Esophagus squamous epithelium (tissue), 5 donors: ENCODE data around the gene STRBP. TPM values are rescaled to one million over a fixed set of nuclear protein-coding genes. Genes with fewer than 3 reads are reported as not detected.
"Not testable (repeated sequence)": the region's sequence is repeated elsewhere in the genome, so short reads cannot be mapped to it uniquely, and the experiment has no call there.

Source experiments
- DNase-seq: peaks from one replicate; lab custom pipeline; 2025; lab: John Stamatoyannopoulos, UW
- H3K27ac ChIP-seq, 4 donors: fragments of 200-600 bp; sonication (generic); one replicate each; pipeline ENCODE4 v1.5.1; 2016 to 2019; ENCODE audit warnings: mild to moderate bottlenecking in 1 of 4
- H3K27me3 ChIP-seq, 4 donors: fragments of 200-600 bp; sonication (generic); 1 replicate in 3 of 4; 2 replicates in 1 of 4; pipeline versions ENCODE4 v1.5.1 to v1.6.0; 2017 to 2021; ENCODE audit warnings: antibody characterized with exemption in 1 of 4
- H3K36me3 ChIP-seq, 3 donors: fragments of 200-600 bp; sonication (generic); one replicate each; pipeline ENCODE4 v1.5.1; 2016 to 2019
- H3K4me1 ChIP-seq, 3 donors: fragments of 200-600 bp; sonication (generic); one replicate each; pipeline ENCODE4 v1.5.1; 2017 to 2019
- H3K4me3 ChIP-seq, 4 donors: fragments of 200-600 bp; sonication (generic); 1 replicate in 3 of 4; 2 replicates in 1 of 4; pipeline ENCODE4 v1.5.1; 2016 to 2019; ENCODE audit warnings: mild to moderate bottlenecking in 2 of 4, moderate library complexity in 1 of 4
- H3K9me3 ChIP-seq, 3 donors: fragments of 200-600 bp; sonication (generic); one replicate each; pipeline ENCODE4 v1.5.1; 2016 to 2019
- POLR2A ChIP-seq, 4 donors: fragments of 450-650 bp; IDR thresholded peaks; one replicate each; pipeline ENCODE4 v1.6.1; 2017; ENCODE audit warnings: antibody characterized with exemption in 4 of 4, mild to moderate bottlenecking in 4 of 4, moderate library complexity in 3 of 4
- WGBS, 2 donors: methylation state at CpG; one replicate each; pipeline ENCODE4 v1.1.5; 2018; 5-methylcytosine and 5-hydroxymethylcytosine counted together
- intact Hi-C: fragments of 100-400 bp; cut with DNase I; formaldehyde crosslinking; loops from one replicate; pipeline ENCODE4 v1.15.0; 2022
- total RNA-seq, 4 donors: library from RNA; depleted of rRNA; stranded (reverse); fragments of >200 nt; gene quantifications; one replicate each; pipeline ENCODE4 v1.1.0, GENCODE V29; 2016
- TF ChIP-seq, protein P1 (sequence below), 6 experiments: fragments of 450-650 bp in 4 of 6; fragments of 200-600 bp in 2 of 6; sonication (generic) in 2 of 6; IDR thresholded peaks; one replicate each; pipeline ENCODE4 v1.5.1; 2016 to 2019; ENCODE audit warnings: antibody characterized with exemption in 6 of 6, mild to moderate bottlenecking in 4 of 6, moderate library complexity in 4 of 6
- donor health status: DM: yes; HTN: yes; CAD: no.

Gene STRBP
- total RNA-seq, 4 donors from 2014 or later, result 22.7 to 26.1 (median 23.6) TPM

DNA sequence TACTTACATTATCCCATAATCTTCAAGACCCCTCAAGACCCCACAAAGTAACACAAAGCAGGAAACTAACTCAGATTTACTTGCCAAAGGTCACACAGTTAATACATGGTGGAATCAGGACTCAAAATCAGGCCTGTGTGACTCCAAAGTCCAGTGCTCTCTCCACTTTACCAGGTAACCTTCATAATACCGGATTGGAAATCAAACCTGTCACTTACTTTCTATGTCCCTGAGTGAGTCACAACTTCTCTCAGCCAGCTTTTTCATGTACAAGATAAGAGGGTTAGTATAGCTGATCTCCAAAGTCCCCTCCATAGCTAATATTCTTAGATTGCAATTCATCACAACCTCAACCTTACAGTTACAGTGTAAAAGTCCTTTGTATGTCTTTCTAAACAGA lies 17.1 kb downstream of the STRBP start:
- Histone ChIP-seq H3K9me3 (no peaks in the 10 kb centered on the region), H3K27me3 (no peaks in the 10 kb centered on the region), H3K27ac (no peak overlapping the region), H3K4me3 (no peak overlapping the region), H3K4me1 (peaks cover 0 to 8% (median 0%) of the 10 kb centered on the region in 3 donors), H3K36me3 (no peaks in the 10 kb centered on the region)
- TF ChIP-seq, protein P1, sequence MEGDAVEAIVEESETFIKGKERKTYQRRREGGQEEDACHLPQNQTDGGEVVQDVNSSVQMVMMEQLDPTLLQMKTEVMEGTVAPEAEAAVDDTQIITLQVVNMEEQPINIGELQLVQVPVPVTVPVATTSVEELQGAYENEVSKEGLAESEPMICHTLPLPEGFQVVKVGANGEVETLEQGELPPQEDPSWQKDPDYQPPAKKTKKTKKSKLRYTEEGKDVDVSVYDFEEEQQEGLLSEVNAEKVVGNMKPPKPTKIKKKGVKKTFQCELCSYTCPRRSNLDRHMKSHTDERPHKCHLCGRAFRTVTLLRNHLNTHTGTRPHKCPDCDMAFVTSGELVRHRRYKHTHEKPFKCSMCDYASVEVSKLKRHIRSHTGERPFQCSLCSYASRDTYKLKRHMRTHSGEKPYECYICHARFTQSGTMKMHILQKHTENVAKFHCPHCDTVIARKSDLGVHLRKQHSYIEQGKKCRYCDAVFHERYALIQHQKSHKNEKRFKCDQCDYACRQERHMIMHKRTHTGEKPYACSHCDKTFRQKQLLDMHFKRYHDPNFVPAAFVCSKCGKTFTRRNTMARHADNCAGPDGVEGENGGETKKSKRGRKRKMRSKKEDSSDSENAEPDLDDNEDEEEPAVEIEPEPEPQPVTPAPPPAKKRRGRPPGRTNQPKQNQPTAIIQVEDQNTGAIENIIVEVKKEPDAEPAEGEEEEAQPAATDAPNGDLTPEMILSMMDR (IDR thresholded peaks at IDR 0.05), result no peak
- TF ChIP-seq POLR2A (IDR thresholded peaks at IDR 0.05), result no peak
- WGBS, 2 donors, result 65 to 73% methylated on average over 1 of the region's 1 CpG
- intact Hi-C loops, result no loop called here
- DNase-seq, result no peak

DNA sequence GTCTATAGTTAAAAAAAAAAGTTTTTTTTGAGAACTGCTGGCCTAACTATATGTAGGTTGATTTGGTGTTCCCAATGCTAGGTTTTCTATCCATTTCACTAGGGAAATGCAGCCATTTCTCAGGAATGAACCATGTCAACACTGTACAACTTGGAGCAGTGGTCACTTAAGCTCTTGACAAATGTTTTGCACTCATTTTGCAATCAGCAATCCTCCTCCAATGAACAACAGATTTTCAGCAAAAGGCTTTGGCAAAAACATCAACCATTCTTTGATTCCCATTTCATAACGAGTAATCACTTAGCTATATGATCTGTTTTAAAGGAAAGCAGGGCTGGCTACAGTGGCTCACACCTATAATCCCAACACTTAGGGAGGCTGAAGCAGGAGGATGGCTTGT lies 17.9 kb downstream of the STRBP start:
- Histone ChIP-seq H3K4me3 (no peak overlapping the region), H3K4me1 (peaks cover 0 to 8% (median 0%) of the 10 kb centered on the region in 3 donors), H3K36me3 (no peaks in the 10 kb centered on the region), H3K9me3 (no peaks in the 10 kb centered on the region), H3K27me3 (no peaks in the 10 kb centered on the region), H3K27ac (no peak overlapping the region)
- no peak for TF ChIP-seq POLR2A (IDR thresholded peaks at IDR 0.05)
- TF ChIP-seq, protein P1 (IDR thresholded peaks at IDR 0.05), result no peak
- intact Hi-C loops, result no loop called here
- WGBS, 2 donors, result 50 to 83% methylated on average over 1 of the region's 1 CpG
- DNase-seq, result no peak

DNA sequence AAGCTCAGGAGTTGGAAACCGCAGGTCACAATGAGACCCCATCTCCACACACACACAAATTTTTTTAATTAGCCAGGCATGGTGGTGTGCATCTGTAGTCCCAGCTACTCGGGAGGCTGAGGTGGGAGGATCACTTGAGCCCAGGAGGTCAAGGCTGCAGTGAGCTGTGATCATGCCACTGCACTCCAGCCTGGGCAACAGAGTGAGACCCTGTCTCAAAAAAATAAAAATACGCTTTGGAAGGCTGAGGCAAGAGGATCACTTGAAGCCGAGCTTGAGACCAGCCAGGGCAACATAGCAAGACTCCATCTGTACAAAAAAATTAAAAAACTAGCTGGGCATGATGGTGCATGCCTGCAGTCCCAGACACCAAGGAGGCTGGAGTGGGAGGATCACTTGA lies 19.2 kb downstream of the STRBP start:
- H3K36me3 ChIP-seq, H3K4me1 ChIP-seq, H3K9me3 ChIP-seq, H3K27ac ChIP-seq, intact Hi-C loops, DNase-seq, H3K27me3 ChIP-seq, H3K4me3 ChIP-seq: not testable (repeated sequence)
- WGBS, 2 donors, result 96 to 98% methylated on average over 4 of the region's 4 CpGs

DNA sequence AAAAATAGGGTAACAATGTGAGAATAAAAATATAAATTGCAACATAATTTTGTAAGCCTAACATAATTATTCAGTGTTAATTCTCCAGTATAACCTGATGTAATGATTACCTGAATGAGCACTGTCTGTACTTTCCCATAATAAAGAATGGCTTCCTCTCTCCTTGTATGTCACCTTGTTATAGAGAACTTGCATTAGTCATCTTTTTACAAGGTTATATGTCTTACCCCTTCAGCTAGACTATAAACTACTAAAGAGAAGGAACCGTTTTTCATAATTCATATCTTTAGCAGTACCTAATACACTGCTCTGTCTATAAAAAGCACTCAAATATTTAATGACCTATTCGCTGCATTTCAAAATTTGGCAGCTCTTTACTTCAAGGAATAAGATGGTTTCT lies 19.8 kb downstream of the STRBP start:
- H3K4me1 ChIP-seq, result peaks cover 0 to 8% (median 0%) of the 10 kb centered on the region in 3 donors
- H3K36me3 ChIP-seq, result no peaks in the 10 kb centered on the region
- H3K27ac ChIP-seq, result no peak overlapping the region
- DNase-seq, result no peak
- H3K27me3 ChIP-seq, result no peaks in the 10 kb centered on the region
- TF ChIP-seq, protein P1 (IDR thresholded peaks at IDR 0.05), result no peak
- no peak for TF ChIP-seq POLR2A (IDR thresholded peaks at IDR 0.05)
- H3K4me3 ChIP-seq, result no peak overlapping the region
- no peaks in the 10 kb centered on the region for H3K9me3 ChIP-seq
- intact Hi-C loops, result no loop called here
- 80 to 87% methylated on average over 2 of the region's 2 CpGs for WGBS, 2 donors

DNA sequence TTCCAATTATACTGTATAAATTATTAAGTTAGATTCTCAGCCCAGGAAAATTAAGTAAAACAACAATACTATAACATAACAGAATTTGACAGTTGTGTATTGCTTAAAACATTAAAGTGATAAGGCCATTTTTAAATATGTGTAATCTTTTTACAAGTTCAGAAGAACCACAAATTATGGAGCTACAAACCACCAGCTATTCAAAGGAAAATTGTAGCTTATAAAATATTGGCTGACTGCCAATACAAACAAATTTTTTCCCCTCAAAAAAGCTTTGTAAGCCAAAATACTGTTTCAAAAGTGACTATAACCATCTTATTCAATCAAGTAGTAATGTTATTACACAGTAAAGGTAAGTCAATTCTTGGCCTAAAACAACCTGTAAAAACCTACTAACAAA lies 21.9 kb downstream of the STRBP start:
- no peak for TF ChIP-seq POLR2A (IDR thresholded peaks at IDR 0.05)
- TF ChIP-seq, protein P1 (IDR thresholded peaks at IDR 0.05), result no peak
- DNase-seq, result no peak
- H3K27me3 ChIP-seq, result no peaks in the 10 kb centered on the region
- no peak overlapping the region for H3K27ac ChIP-seq
- peaks cover 0 to 4% (median 0%) of the 10 kb centered on the region in 3 donors for H3K4me1 ChIP-seq
- H3K36me3 ChIP-seq, result no peaks in the 10 kb centered on the region
- intact Hi-C loops, result no loop called here
- no peak overlapping the region for H3K4me3 ChIP-seq
- H3K9me3 ChIP-seq, result no peaks in the 10 kb centered on the region

DNA sequence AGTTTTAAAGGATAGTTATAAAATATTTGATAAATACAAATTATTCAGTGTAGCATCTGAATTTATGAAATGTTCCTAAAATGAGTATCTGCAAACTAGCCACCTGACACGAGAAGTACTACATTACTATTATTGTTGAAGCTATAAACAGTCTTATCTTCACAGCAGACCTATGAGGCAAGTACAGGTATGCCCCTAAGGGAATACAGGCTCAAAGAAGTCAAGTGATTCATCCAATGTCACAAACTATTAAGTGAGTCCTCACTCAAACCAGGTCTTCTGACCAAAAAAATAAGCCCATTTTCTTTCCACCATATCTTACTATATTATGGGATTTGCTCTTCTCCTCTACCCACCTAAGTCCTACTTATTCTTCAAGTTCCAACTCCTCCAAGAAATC lies 28.7 kb downstream of the STRBP start:
- WGBS, 2 donors, result 95 to 100% methylated on average over 1 of the region's 1 CpG

More for the DNA sequence above, 28.7 kb downstream of the STRBP start:
- no peaks in the 10 kb centered on the region for H3K27me3 ChIP-seq
- no peak overlapping the region for H3K27ac ChIP-seq
- H3K4me1 ChIP-seq, result no peaks in the 10 kb centered on the region
- TF ChIP-seq, protein P1 (IDR thresholded peaks at IDR 0.05), result no peak
- TF ChIP-seq POLR2A (IDR thresholded peaks at IDR 0.05), result no peak
- H3K4me3 ChIP-seq, result no peak overlapping the region
- no peaks in the 10 kb centered on the region for H3K9me3 ChIP-seq
- no peaks in the 10 kb centered on the region for H3K36me3 ChIP-seq
- intact Hi-C loops, result no loop called here
- DNase-seq, result no peak
